Karpas-422 (cell line): Measurements from ENCODE around the gene LRRC4B. TPM values are rescaled to one million over a fixed set of nuclear protein-coding genes. Genes with fewer than 3 reads are reported as not detected.
A peak's percentile ranks its signal among the peaks of the same experiment; 100 is the strongest.

Experiments used
- DNase-seq: peaks from one replicate; pipeline ENCODE4 v3.0.0-alpha.2; 2015
- H2AFZ ChIP-seq: fragments of 200-600 bp; sonication (generic); 2 replicates; pipeline ENCODE4 v1.6.1; 2014; ENCODE audit warnings: antibody characterized with exemption, low read length, mixed read lengths
- H3K27ac ChIP-seq: fragments of 200-600 bp; sonication (generic); 2 replicates; pipeline ENCODE4 v1.5.1; 2014; ENCODE audit warnings: mild to moderate bottlenecking, low read length, moderate library complexity
- H3K27me3 ChIP-seq: fragments of 200-600 bp; sonication (generic); 2 replicates; pipeline ENCODE4 v1.6.1; 2014; ENCODE audit warnings: low read length, mixed read lengths
- H3K36me3 ChIP-seq: fragments of 200-600 bp; sonication (generic); 2 replicates; pipeline ENCODE4 v1.6.1; 2014; ENCODE audit warnings: low read length, mixed read lengths; ENCODE audit not compliant: insufficient read depth
- H3K4me1 ChIP-seq: fragments of 200-600 bp; sonication (generic); 2 replicates; pipeline ENCODE4 v1.6.1; 2014; ENCODE audit warnings: mild to moderate bottlenecking, low read length, mixed read lengths
- H3K4me2 ChIP-seq: fragments of 200-600 bp; sonication (generic); 2 replicates; pipeline ENCODE4 v1.6.1; 2014; ENCODE audit warnings: low read length, low read depth, mild to moderate bottlenecking; ENCODE audit not compliant: poor library complexity, severe bottlenecking
- H3K4me3 ChIP-seq: fragments of 200-600 bp; sonication (generic); 2 replicates; pipeline ENCODE4 v1.5.1; 2014; ENCODE audit warnings: mild to moderate bottlenecking, antibody characterized with exemption, low read length, mixed read lengths
- H3K79me2 ChIP-seq: fragments of 200-600 bp; sonication (generic); 2 replicates; pipeline ENCODE4 v1.6.1; 2014; ENCODE audit warnings: mild to moderate bottlenecking, low read length, mixed read lengths
- H3K9ac ChIP-seq: fragments of 200-600 bp; sonication (generic); 2 replicates; pipeline ENCODE4 v1.6.0; 2014; ENCODE audit warnings: low read length
- H3K9me2 ChIP-seq: fragments of 200-600 bp; sonication (generic), shearing (Covaris generic); replicated peaks from 2 replicates; pipeline ENCODE4 v1.6.0; 2014; ENCODE audit warnings: mild to moderate bottlenecking, low read length, moderate library complexity; ENCODE audit not compliant: insufficient read depth
- H3K9me3 ChIP-seq: fragments of 300-700, 200-600 bp; sonication (generic); 2 replicates; pipeline ENCODE4 v1.6.1; 2014; ENCODE audit warnings: low read length, mixed read lengths
- H4K20me1 ChIP-seq: fragments of 200-600 bp; sonication (generic); 2 replicates; pipeline ENCODE4 v1.6.1; 2014; ENCODE audit warnings: mild to moderate bottlenecking, antibody characterized with exemption, low read length, low read depth; ENCODE audit not compliant: insufficient read depth
- total RNA-seq: library from RNA; depleted of rRNA; stranded (reverse); fragments of >200 nt; shearing (Covaris generic); gene quantifications from 2 replicates; pipeline ENCODE4 v1.2.3, GENCODE V29; 2014; ENCODE audit warnings: low replicate concordance

LRRC4B gene
- total RNA-seq, 1 experiment from 2014 or later = not detected

- H3K36me3 ChIP-seq = peaks cover 60% of the 10 kb centered on the region
- H3K4me1 ChIP-seq = peaks cover 8% of the 10 kb centered on the region
- H3K79me2 ChIP-seq = peaks cover 29% of the 10 kb centered on the region
- H3K27me3 ChIP-seq = no peaks in the 10 kb centered on the region
- H3K4me2 ChIP-seq = no peak overlapping the region
- peaks cover 11% of the 10 kb centered on the region for H3K9me3 ChIP-seq
- no peak for DNase-seq
- H3K27ac ChIP-seq = no peak overlapping the region
- H2AFZ ChIP-seq = no peak overlapping the region
- H4K20me1 ChIP-seq = no peaks in the 10 kb centered on the region
- H3K9me2 ChIP-seq = no peaks in the 10 kb centered on the region
- no peak overlapping the region for H3K9ac ChIP-seq
- no peak overlapping the region for H3K4me3 ChIP-seq
These were observed 88.4 kb downstream of the LRRC4B start for GRCh38 chr19:50479761-50480251.

GRCh38 chr19:50478901-50479715 is 89.1 kb downstream of the LRRC4B start:
- H3K36me3 ChIP-seq = peaks cover 55% of the 10 kb centered on the region
- H3K9me2 ChIP-seq = no peaks in the 10 kb centered on the region

GRCh38 chr19:50477751-50478515 is 90.3 kb downstream of the LRRC4B start:
- DNase-seq = no peak
- Histone ChIP-seq H3K4me3 (peak overlapping the region; percentile 98), H4K20me1 (no peaks in the 10 kb centered on the region), H3K9ac (no peak overlapping the region), H3K9me2 (no peaks in the 10 kb centered on the region), H2AFZ (no peak overlapping the region), H3K27me3 (no peaks in the 10 kb centered on the region), H3K79me2 (peaks cover 29% of the 10 kb centered on the region), H3K4me2 (peak overlapping the region; percentile 94), H3K9me3 (peaks cover 9% of the 10 kb centered on the region), H3K36me3 (peaks cover 46% of the 10 kb centered on the region), H3K4me1 (peaks cover 8% of the 10 kb centered on the region), H3K27ac (no peak overlapping the region)

More at GRCh38 chr19:50478901-50479715, 89.1 kb downstream of the LRRC4B start:
- Histone ChIP-seq H3K9ac (no peak overlapping the region), H4K20me1 (no peaks in the 10 kb centered on the region), H3K4me2 (no peak overlapping the region), H3K9me3 (peaks cover 9% of the 10 kb centered on the region), H3K4me3 (no peak overlapping the region), H3K4me1 (peaks cover 8% of the 10 kb centered on the region), H2AFZ (no peak overlapping the region), H3K27me3 (no peaks in the 10 kb centered on the region), H3K27ac (no peak overlapping the region), H3K79me2 (peaks cover 29% of the 10 kb centered on the region)
- peak; percentile 65 for DNase-seq

- Histone ChIP-seq H3K27ac (peak overlapping the region; percentile 84), H3K9ac (peak overlapping the region; percentile 99), H3K79me2 (peaks cover 29% of the 10 kb centered on the region), H3K36me3 (peaks cover 38% of the 10 kb centered on the region), H3K4me3 (peak overlapping the region; percentile 98), H3K9me2 (no peaks in the 10 kb centered on the region), H3K4me2 (peak overlapping the region; percentile 94), H3K27me3 (no peaks in the 10 kb centered on the region), H4K20me1 (no peaks in the 10 kb centered on the region), H3K9me3 (peaks cover 9% of the 10 kb centered on the region), H3K4me1 (peaks cover 8% of the 10 kb centered on the region), H2AFZ (0 out of 2 replicates have a peak overlapping the region, but pooled peaks have one; percentile 82)
- DNase-seq = no peak
These were observed 91.4 kb downstream of the LRRC4B start for GRCh38 chr19:50476907-50477238.

- H3K4me1 ChIP-seq = peaks cover 8% of the 10 kb centered on the region
- no peaks in the 10 kb centered on the region for H3K9me2 ChIP-seq
- H3K36me3 ChIP-seq = peaks cover 38% of the 10 kb centered on the region
- H3K27ac ChIP-seq = peak within 1 kb of the TSS; percentile 84
- H2AFZ ChIP-seq = peak within 1 kb of the TSS; percentile 82; the same call in 1 of the 2 replicates
- no peaks in the 10 kb centered on the region for H4K20me1 ChIP-seq
- peak; percentile 100 for DNase-seq
- peak within 1 kb of the TSS; percentile 94 for H3K4me2 ChIP-seq
- peak within 1 kb of the TSS; percentile 98 for H3K4me3 ChIP-seq
- peaks cover 9% of the 10 kb centered on the region for H3K9me3 ChIP-seq
- H3K79me2 ChIP-seq = peaks cover 29% of the 10 kb centered on the region
- no peaks in the 10 kb centered on the region for H3K27me3 ChIP-seq
- H3K9ac ChIP-seq = peak within 1 kb of the TSS; percentile 99
These were observed 91.9 kb downstream of the LRRC4B start, which contains the start of the genes EMC10 and GARIN5A for GRCh38 chr19:50476224-50476906. EMC10 (plus strand) TSS chr19:50476507; CDS start chr19:50476545, 38 bp downstream. GARIN5A (minus strand) TSS chr19:50476848; CDS start chr19:50476388, 460 bp downstream.

GRCh38 chr19:50475736-50476223 is 92.5 kb downstream of the LRRC4B start:
- Histone ChIP-seq H2AFZ (no peak overlapping the region), H4K20me1 (no peaks in the 10 kb centered on the region), H3K27ac (no peak overlapping the region), H3K9me3 (peaks cover 9% of the 10 kb centered on the region), H3K79me2 (peaks cover 29% of the 10 kb centered on the region), H3K36me3 (peaks cover 34% of the 10 kb centered on the region), H3K4me2 (no peak overlapping the region), H3K27me3 (no peaks in the 10 kb centered on the region), H3K9me2 (no peaks in the 10 kb centered on the region), H3K4me3 (no peak overlapping the region), H3K9ac (no peak overlapping the region), H3K4me1 (peaks cover 8% of the 10 kb centered on the region)
- DNase-seq = no peak

GRCh38 chr19:50475101-50475568 is 93.1 kb downstream of the LRRC4B start:
- H3K9me2 ChIP-seq = no peaks in the 10 kb centered on the region
- peaks cover 9% of the 10 kb centered on the region for H3K9me3 ChIP-seq
- no peaks in the 10 kb centered on the region for H3K27me3 ChIP-seq
- peaks cover 28% of the 10 kb centered on the region for H3K36me3 ChIP-seq
- H2AFZ ChIP-seq = no peak overlapping the region
- no peak overlapping the region for H3K27ac ChIP-seq
- H3K9ac ChIP-seq = no peak overlapping the region
- H4K20me1 ChIP-seq = no peaks in the 10 kb centered on the region
- DNase-seq = no peak
- peaks cover 8% of the 10 kb centered on the region for H3K4me1 ChIP-seq
- H3K4me3 ChIP-seq = no peak overlapping the region
- H3K4me2 ChIP-seq = no peak overlapping the region
- H3K79me2 ChIP-seq = peaks cover 29% of the 10 kb centered on the region
